HL-60 (cell line): ENCODE measurements around the gene SLC27A5.

Source experiments
- DNase-seq, 2 experiments: peaks; one replicate each; pipeline ENCODE4 v3.0.0-alpha.2; 2010 to 2020; ENCODE audit warnings: low read depth in 1 of 2, low spot score in 1 of 2
- H3K27ac ChIP-seq: fragments of 250-450 bp; sonication (Bioruptor Pico); replicated peaks from 2 replicates; pipeline ENCODE4 v1.5.1; 2020; ENCODE audit warnings: mild to moderate bottlenecking, moderate library complexity
- H3K27me3 ChIP-seq: fragments of 250-450 bp; sonication (Bioruptor Pico); 2 replicates; pipeline ENCODE4 v1.5.1; 2021; ENCODE audit warnings: mild to moderate bottlenecking, moderate library complexity; ENCODE audit not compliant: insufficient read depth, poor library complexity, severe bottlenecking
- H3K4me3 ChIP-seq: replicated peaks from 2 replicates; pipeline ENCODE4 v1.5.1; 2011; ENCODE audit warnings: mild to moderate bottlenecking, control low read depth, low read length; ENCODE audit not compliant: insufficient read depth
- CTCF ChIP-seq: IDR thresholded peaks from one replicate; pipeline ENCODE4 v1.5.1; 2011; ENCODE audit warnings: low read length, control low read depth, inconsistent platforms; ENCODE audit not compliant: insufficient read depth
- GABPA ChIP-seq: IDR thresholded peaks from 2 replicates; pipeline ENCODE4 v1.6.1; 2012; ENCODE audit warnings: low read depth
- POLR2AphosphoS5 ChIP-seq: IDR thresholded peaks from 2 replicates; pipeline ENCODE4 v1.6.1; 2012; ENCODE audit warnings: low read depth
- SPI1 ChIP-seq: IDR thresholded peaks from 2 replicates; pipeline ENCODE4 v1.6.1; 2012; ENCODE audit warnings: low read depth, mild to moderate bottlenecking, borderline replicate concordance
- TF ChIP-seq, protein P1 (sequence below): IDR thresholded peaks from 2 replicates; pipeline ENCODE4 v1.6.1; 2012; ENCODE audit warnings: low read depth; ENCODE audit not compliant: insufficient replicate concordance

The SLC27A5 gene

GRCh38 chr19:58552655-58553054 is 40.9 kb upstream of the SLC27A5 start:
- DNase-seq = no peak
- Histone ChIP-seq H3K27me3 (no peaks in the 10 kb centered on the region), H3K4me3 (no peak overlapping the region), H3K27ac (no peak overlapping the region)
- TF ChIP-seq CTCF = no peak
- TF ChIP-seq GABPA = no peak
- TF ChIP-seq, protein P1, sequence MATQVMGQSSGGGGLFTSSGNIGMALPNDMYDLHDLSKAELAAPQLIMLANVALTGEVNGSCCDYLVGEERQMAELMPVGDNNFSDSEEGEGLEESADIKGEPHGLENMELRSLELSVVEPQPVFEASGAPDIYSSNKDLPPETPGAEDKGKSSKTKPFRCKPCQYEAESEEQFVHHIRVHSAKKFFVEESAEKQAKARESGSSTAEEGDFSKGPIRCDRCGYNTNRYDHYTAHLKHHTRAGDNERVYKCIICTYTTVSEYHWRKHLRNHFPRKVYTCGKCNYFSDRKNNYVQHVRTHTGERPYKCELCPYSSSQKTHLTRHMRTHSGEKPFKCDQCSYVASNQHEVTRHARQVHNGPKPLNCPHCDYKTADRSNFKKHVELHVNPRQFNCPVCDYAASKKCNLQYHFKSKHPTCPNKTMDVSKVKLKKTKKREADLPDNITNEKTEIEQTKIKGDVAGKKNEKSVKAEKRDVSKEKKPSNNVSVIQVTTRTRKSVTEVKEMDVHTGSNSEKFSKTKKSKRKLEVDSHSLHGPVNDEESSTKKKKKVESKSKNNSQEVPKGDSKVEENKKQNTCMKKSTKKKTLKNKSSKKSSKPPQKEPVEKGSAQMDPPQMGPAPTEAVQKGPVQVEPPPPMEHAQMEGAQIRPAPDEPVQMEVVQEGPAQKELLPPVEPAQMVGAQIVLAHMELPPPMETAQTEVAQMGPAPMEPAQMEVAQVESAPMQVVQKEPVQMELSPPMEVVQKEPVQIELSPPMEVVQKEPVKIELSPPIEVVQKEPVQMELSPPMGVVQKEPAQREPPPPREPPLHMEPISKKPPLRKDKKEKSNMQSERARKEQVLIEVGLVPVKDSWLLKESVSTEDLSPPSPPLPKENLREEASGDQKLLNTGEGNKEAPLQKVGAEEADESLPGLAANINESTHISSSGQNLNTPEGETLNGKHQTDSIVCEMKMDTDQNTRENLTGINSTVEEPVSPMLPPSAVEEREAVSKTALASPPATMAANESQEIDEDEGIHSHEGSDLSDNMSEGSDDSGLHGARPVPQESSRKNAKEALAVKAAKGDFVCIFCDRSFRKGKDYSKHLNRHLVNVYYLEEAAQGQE = no peak
- TF ChIP-seq POLR2AphosphoS5 = no peak
- no peak for TF ChIP-seq SPI1

DNA sequence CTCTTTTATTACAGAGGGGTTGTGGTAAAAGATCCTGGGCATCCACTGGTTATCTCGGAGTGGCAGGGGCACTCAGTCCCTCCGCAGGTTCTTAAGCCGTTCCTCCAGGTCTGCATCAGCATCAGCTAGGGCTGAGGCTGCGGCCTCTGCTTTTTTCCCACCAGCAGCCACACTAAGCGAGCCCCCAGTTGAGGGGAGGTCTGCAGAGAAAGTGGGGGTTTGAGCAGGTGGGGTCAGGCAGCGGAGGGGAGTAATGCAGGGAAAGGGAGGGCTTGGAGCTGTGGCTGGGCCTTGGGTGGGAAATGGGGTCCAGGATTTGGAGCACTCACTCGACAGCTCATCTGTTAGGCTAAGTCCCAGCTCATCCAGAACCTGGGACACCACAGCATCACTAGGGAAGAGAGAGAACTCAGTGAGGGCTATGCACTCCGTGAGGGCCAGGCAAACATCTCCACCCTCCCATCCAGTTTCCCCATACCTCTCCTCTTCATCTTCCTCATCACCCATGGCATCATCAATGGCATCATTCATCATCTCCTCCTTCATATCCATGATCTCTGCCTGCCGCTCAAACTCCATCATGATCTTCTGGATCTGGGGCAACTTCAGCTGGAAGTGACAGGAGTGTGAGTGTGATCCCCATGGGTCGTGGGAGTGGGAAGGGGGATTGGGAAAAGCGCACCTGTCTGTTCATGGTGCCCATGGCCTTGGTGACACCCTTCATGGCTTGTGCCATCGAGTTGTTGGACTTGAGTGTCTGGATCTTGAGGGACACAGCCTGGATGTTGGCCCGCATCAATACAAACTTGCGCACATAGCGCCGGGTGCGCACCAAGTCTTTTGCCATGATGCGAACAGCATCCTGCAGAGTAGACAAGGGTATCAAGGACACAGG is 40.0 kb upstream of the SLC27A5 start:
- Histone ChIP-seq H3K4me3 (no peak overlapping the region), H3K27ac (no peak overlapping the region), H3K27me3 (no peaks in the 10 kb centered on the region)
- TF ChIP-seq CTCF = no peak
- peak; percentile 75; the same call in 1 of the 2 replicates for TF ChIP-seq POLR2AphosphoS5
- no peak for DNase-seq

DNA sequence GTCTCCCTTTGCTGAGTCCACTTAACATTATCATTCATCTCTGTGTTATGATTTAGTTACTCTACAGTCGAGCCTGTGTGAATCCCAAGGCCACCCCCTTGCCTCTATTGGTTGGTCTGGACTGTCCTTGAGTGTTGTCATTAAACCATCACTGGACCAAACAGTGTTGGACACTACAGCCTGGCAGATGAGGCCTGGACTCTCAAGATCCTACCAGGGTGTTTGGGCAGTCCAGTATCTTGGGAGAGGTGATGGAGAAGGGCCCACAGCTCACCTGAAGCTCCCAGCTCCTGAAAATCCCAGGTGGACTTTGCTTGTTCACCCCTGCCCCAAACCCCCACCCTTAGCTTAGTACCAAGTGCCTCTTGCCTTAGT is 39.3 kb upstream of the SLC27A5 start:
- H3K27me3 ChIP-seq = no peaks in the 10 kb centered on the region
- TF ChIP-seq POLR2AphosphoS5 (no peak), GABPA (no peak), CTCF (no peak)
- TF ChIP-seq, protein P1 = no peak
- no peak overlapping the region for H3K4me3 ChIP-seq
- no peak overlapping the region for H3K27ac ChIP-seq
- no peak for DNase-seq
